GM12874 (cell line): ENCODE results near the gene NIBAN1.

Experiments used
- TF ChIP-seq, protein P1 (sequence below): IDR thresholded peaks from 2 replicates; pipeline ENCODE4 v1.5.1; 2011; ENCODE audit warnings: low read depth, mild to moderate bottlenecking, control low read depth, low read length, moderate library complexity; ENCODE audit not compliant: insufficient read depth

Gene NIBAN1

DNA sequence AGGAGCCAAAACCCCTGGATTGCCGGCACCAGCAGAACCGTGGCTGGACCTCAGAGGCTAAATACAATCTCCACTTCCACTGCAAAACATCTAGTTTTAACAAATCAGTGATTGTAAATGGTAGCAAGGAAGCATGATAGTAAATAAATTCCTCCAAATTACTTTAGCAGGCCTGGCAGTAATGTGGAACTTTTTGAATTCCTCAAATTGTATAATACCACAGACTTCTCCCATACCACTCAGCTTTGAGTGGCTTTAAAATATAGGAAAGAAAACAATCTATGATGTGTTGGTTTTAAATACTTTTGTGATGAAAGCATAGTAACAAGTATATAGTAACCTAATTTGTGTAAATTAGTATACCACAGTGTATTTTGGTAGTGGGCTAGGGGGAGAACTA lies 34.1 kb downstream of the NIBAN1 start:
- TF ChIP-seq, protein P1, sequence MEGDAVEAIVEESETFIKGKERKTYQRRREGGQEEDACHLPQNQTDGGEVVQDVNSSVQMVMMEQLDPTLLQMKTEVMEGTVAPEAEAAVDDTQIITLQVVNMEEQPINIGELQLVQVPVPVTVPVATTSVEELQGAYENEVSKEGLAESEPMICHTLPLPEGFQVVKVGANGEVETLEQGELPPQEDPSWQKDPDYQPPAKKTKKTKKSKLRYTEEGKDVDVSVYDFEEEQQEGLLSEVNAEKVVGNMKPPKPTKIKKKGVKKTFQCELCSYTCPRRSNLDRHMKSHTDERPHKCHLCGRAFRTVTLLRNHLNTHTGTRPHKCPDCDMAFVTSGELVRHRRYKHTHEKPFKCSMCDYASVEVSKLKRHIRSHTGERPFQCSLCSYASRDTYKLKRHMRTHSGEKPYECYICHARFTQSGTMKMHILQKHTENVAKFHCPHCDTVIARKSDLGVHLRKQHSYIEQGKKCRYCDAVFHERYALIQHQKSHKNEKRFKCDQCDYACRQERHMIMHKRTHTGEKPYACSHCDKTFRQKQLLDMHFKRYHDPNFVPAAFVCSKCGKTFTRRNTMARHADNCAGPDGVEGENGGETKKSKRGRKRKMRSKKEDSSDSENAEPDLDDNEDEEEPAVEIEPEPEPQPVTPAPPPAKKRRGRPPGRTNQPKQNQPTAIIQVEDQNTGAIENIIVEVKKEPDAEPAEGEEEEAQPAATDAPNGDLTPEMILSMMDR, result no peak

DNA sequence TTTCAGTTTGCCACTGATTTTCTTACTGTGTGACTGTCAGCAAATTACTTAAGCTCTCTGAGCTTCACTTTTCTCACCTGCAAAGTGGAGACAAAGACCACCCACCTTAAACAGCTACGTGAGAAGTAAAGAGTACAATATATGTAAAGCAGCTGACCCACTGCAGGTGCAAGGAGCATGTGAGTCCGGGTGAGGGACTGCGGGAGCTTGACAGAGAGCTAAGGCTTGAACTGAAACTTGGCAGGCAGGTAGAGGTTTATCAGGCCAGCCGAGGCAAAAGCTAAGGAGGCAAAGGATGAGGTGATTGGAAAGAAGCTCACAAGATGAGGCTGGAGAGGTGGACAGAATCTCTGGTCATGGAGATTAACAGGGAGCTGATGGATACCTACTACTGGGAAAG lies 36.6 kb downstream of the NIBAN1 start:
- TF ChIP-seq, protein P1, result no peak

DNA sequence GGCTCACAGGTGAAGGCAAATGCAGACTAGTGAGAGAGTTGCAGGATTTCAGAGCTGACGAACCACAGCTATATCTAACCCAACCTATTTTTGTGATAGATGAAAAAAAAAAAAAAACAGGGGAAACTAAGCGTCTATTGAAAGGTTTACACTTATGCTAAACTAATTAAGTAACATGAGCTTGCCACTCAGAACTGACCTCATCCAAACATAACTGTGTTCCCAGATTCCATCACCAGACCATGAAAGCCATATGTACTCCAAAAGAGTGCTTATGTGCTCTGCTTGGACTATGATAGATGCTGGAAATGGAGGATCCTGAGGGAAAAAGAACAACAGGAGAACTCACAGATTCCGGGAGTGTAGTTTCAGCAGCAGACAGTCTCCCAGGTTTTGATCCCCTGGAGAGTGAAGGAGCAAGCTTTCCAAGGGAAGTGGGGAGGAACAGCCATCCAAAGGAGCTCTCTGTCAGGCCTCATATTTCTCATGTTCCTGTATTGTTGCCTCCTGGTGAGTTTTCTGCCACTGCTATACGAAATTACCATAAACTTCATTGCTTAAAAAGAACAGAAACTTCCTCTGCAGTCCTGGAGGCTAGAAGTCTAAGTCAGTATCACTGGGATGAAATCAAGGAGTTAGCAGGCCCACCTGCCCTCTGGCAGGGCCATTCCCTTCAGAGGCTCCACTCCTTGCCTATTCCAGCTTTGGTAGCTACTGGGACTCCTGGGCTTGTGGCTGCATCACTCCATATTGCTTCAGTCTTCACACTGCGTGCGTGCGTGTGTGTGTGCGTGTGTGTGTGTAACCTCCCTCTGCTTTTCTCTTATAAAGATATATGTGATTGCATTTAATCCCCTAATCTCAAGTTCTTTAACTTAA lies 38.1 kb downstream of the NIBAN1 start:
- TF ChIP-seq, protein P1, result no peak

DNA sequence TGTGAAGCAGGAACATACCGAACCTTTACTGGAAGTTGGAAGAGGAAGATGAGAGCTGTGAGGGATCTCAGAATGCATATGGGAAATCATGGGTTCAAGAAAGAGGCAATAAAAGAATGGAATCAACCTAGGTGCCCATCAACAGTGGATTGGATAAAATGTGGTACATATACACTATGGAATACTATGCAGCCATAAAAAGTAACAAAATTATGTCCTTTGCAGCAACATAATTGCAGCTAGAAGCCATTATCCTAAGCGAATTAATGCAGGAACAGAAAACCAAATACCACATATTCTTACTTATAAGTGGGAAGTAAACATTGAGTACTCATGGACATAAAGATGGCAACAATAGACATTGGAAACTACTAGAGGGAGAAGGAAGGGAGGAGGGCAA lies 40.4 kb downstream of the NIBAN1 start:
- TF ChIP-seq, protein P1, result no peak

DNA sequence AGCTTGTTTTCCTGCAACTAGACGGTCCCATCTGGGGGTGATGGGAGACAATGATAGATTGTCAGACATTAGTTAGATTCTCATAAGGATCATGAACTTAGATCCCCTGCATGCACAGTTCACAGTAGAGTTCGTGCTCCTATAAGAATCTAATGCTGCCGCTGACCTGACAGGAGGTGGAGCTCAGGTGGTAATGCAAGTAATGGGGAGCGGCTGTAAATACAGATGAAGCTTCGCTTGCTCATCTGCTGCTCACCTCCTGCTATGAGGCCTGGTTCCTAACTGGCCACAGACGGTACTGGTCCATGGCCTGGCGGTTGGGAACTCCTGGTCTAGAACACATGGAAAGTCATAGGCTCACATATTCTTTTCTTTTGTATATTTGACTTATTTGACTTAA lies 42.0 kb downstream of the NIBAN1 start:
- TF ChIP-seq, protein P1, result no peak

DNA sequence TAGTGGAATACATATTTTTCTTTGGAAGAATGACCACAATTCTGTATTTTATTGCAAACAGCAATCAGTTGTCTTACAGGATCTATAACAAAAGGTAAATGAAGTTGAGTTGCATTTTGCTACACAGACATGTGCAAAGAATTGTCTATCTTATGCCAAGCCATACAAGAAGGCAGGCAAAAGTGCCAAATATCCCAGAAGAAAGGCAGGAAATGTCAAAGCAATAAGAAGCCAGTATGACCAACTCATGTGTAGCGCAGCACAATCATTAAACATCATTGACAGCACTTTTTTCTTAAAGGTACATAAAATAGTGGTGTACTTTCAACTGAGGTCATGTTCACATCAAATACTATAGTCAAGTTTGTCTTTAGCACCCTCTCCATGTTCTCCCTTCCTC lies 42.7 kb downstream of the NIBAN1 start:
- TF ChIP-seq, protein P1, result no peak

DNA sequence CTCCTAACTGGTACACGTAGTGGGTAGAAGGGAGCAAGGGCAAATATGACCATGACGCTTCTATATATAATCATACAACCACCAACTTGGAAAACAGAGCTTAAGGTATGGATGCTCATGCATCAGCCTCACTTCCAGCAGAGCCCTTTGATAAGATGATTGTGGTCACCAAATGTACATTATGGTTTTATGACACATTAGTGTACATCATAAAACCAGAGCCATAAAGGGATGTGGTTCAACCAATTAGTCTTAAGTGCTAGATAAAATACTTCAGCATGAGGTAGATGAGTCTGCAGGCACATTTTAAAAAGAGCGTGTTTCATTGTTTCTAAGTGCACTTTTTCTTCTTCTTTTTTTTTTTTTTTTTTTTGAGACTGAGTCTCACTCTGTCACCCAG lies 43.7 kb downstream of the NIBAN1 start:
- TF ChIP-seq, protein P1, result no peak
